GM12874 (cell line): ENCODE data around the gene FBXL19.

Source experiments
- TF ChIP-seq, protein P1 (sequence below): IDR thresholded peaks from 2 replicates; pipeline ENCODE4 v1.5.1; 2011; ENCODE audit warnings: low read depth, mild to moderate bottlenecking, control low read depth, low read length, moderate library complexity; ENCODE audit not compliant: insufficient read depth

The FBXL19 gene

DNA sequence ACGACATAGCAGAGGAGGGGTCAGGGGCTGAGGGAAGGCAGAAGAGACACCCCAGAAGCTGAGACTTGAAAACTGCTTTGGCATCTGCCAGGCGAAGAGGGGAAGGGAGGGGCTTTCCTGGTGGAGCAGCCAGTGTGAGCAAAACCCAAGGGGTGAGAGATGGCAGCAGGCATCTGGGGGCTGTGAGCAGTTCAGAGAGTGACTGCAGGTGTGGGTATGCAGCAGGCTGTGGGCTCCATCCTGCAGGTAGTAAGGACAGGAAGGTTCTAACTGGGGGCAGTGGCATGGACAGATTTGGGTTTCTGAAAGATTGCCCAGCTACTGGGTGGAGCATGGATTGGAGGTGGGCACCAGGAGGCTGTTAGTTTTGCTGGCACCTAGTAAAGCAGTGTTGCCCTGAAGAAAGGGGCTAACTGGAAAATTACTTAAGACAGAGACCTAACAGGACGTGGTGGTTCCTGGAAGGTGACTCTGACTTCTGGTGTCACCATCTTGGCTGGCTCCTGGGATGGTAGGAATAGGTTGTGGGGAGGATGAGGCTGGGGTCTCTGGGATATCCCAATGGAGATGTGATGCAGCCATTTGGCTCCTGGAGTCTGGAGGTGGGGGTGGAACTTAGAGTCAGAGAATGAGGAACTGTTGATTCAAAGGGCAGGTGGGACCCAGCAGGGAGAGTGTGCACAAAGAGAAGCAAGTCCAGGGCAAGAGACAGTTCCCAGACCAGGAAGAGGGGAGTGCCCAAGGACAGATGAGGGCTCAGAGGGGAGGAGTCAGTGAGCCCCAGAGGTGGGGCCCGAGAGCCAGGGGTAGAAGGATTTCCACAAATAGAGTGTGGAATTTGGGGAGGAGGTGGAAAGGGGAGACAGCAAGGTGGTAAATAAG is 40.7 kb upstream of the FBXL19 start:
- TF ChIP-seq, protein P1, sequence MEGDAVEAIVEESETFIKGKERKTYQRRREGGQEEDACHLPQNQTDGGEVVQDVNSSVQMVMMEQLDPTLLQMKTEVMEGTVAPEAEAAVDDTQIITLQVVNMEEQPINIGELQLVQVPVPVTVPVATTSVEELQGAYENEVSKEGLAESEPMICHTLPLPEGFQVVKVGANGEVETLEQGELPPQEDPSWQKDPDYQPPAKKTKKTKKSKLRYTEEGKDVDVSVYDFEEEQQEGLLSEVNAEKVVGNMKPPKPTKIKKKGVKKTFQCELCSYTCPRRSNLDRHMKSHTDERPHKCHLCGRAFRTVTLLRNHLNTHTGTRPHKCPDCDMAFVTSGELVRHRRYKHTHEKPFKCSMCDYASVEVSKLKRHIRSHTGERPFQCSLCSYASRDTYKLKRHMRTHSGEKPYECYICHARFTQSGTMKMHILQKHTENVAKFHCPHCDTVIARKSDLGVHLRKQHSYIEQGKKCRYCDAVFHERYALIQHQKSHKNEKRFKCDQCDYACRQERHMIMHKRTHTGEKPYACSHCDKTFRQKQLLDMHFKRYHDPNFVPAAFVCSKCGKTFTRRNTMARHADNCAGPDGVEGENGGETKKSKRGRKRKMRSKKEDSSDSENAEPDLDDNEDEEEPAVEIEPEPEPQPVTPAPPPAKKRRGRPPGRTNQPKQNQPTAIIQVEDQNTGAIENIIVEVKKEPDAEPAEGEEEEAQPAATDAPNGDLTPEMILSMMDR = no peak

DNA sequence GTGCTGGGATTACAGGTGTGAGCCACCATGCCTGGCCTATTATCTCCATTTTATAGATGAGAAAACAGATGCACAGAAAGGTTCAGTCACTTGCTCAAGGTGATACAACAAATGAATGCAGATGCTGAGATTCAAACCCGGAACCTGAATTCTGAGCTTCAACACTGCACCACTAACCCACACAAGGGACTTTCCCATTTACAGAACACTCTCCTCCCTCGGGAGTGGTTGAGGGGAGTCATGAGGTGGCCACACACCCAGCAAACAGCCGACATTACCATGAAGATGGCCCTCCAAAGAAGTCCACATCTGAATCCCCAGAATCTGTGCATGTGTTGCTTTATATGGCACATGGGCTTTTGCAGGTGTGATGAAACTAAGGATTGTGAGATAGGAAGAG is 38.6 kb upstream of the FBXL19 start:
- TF ChIP-seq, protein P1 = no peak

DNA sequence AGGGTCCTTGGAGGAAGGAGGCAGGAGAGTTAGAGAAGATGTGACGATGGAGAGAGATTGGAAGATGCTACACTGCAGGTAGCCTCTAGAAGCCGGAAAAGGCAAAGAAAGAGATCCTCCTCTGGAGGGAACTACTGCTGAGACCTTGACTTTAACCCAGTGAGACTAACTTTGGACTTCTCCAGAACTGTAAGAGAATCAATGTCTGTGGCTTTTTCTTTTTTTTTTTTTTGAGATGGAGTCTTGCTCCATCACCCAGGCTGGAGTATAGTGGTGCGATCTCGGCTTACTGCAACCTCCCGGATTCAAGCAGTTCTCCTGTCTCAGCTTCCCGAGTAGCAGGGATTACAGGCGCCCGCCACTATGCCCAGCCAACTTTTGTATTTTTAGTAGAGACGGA is 38.2 kb upstream of the FBXL19 start:
- TF ChIP-seq, protein P1 = no peak

DNA sequence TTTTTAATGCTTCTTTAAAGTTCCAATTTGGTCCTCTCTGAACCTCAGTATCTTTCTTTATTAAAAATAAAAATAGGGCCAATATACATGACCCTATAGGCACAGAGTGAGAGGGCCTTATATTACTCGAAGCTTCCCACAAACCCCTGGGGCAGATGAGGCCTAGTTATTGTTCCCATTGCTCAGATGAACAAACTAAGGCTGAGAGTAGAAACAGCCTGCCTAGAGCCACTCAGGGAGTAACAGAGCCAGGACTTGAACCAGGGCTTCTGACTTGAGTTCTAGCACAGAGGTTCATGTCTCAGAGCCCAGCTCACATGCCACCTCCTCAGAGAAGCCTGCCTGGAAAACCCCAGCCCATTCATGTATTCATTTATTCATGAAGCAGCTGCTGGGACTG is 37.2 kb upstream of the FBXL19 start:
- TF ChIP-seq, protein P1 = no peak

DNA sequence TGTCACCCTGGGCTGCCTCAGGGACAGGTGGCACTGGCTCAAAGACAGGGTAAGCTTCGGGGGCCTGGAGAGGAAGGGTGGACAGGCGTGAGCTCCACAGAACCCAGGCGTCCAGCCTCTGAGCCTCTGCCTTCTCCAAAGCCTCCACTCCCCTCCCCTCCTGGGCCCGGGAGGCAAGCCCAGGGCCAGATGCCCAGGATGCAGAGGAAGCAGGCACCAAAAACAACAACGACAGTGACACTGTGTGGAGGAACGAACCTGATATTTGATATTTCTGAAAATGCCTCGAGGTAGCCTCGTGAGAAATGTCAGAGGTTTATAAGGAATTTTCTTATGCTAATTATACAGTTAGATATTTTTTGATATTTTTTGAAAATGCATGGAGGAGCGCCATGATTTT is 35.4 kb upstream of the FBXL19 start:
- TF ChIP-seq, protein P1 = no peak

DNA sequence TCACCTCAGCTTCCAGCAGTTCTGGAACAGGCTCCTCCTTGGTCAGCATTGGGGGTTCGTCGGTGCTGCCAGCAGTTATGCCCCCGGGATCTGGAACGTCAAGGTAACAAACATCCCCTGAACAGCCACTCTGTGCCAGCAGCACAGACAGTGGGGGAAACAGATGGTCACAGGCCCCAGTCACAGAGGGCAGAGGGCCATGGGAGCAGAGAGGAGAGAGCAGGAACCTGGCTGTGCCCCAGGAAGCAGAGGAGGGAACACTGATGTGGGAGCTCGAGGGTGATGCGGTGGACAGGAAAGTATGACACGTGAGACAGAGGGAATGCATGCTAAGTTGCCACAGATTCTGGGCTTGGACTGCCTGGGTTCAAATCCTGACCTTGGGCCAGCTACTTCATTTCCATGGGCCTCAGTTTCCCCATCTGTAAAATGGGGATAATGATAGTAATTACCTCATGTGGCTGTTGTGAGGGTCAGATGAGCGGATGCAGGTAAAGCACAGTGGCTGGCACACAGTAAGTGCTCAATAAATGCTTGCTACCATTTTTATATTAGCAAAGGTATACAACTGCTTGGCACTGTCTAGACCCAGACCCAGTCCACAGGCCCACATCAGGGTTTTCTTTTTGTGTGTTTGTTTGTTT is 34.4 kb upstream of the FBXL19 start:
- TF ChIP-seq, protein P1 = no peak

DNA sequence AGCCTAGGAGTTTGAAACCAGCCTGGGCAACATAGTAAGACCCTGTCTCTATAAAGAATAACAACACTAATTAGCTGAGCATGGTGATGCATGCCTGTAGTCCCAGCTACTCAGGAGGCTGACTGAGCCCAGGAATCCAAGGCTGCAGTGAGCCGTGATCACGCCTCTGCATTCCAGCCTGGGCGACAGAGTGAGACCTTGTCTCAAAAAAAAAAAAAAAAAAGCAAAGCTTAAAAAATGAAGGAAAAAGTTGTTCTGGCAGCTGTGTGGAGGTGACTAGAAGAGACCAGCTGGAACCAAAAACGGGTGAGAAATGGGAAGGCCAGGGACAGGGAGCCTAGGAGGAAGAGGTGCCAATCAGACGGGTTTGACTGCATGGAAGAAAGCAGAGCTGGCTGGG is 33.7 kb upstream of the FBXL19 start:
- TF ChIP-seq, protein P1 = no peak
